ENCODE results near the gene NMT1. TPM values are rescaled to one million over a fixed set of nuclear protein-coding genes. Genes with fewer than 3 reads are reported as not detected.

Gene NMT1
- total RNA-seq, 1 experiment from 2014 or later, result 152 TPM

DNA sequence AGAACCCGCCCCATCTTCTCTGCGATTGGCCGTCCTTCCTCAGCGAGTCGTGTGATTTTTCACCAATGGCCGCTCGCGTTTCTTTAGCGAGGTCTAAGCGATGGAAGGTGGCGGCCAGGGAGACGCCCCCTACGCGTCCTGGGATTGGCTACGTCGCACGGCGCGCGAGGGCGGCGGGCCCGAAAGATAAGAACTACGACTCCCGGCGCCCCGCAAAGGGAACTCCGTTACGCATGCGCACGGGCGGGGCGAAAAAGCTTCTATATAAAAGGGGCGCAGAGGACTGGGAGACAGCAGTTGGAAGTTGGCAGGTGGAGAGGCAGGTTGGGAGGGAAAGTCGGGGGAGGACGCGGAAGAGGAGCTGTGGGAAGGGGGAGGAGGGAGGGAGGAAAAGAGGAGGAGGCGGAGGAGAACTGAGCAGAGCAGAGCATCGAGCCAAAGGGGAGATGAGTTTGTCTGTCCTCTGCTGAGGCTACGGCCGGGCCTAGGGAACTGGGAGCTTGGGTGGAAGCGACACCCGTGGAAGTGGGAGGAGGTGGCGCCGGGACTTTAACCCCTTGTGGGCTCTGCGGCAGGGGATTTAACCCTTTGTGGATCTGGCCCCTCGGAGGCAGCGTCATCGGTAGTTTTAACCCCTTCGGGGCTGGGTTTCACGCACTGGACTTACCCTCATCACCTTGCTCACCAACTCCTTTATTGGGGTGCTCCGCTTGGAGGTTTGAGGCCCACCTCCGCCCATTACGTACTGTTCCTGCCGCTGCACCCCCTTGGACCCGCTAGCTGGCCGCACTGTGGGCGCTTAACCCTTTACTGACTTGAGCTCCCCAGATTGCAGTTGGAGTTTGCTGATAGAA is 87.3 kb downstream of the NMT1 start, which contains the start of gene HEXIM1 (continued):
- TF ChIP-seq FOXP4 (CRISPR knock-in tag; IDR thresholded peaks at IDR 0.05), result peak; percentile 79; the same call in 1 of the 2 replicates
- TF ChIP-seq, protein P1, sequence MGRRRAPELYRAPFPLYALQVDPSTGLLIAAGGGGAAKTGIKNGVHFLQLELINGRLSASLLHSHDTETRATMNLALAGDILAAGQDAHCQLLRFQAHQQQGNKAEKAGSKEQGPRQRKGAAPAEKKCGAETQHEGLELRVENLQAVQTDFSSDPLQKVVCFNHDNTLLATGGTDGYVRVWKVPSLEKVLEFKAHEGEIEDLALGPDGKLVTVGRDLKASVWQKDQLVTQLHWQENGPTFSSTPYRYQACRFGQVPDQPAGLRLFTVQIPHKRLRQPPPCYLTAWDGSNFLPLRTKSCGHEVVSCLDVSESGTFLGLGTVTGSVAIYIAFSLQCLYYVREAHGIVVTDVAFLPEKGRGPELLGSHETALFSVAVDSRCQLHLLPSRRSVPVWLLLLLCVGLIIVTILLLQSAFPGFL (CRISPR knock-in tag; IDR thresholded peaks at IDR 0.05; ENCODE audit: borderline replicate concordance), result no peak
- TF ChIP-seq CTCF (IDR thresholded peaks at IDR 0.05), result no peak
- no peak for TF ChIP-seq JUN (CRISPR knock-in tag; IDR thresholded peaks at IDR 0.05)
- TF ChIP-seq, protein P2, sequence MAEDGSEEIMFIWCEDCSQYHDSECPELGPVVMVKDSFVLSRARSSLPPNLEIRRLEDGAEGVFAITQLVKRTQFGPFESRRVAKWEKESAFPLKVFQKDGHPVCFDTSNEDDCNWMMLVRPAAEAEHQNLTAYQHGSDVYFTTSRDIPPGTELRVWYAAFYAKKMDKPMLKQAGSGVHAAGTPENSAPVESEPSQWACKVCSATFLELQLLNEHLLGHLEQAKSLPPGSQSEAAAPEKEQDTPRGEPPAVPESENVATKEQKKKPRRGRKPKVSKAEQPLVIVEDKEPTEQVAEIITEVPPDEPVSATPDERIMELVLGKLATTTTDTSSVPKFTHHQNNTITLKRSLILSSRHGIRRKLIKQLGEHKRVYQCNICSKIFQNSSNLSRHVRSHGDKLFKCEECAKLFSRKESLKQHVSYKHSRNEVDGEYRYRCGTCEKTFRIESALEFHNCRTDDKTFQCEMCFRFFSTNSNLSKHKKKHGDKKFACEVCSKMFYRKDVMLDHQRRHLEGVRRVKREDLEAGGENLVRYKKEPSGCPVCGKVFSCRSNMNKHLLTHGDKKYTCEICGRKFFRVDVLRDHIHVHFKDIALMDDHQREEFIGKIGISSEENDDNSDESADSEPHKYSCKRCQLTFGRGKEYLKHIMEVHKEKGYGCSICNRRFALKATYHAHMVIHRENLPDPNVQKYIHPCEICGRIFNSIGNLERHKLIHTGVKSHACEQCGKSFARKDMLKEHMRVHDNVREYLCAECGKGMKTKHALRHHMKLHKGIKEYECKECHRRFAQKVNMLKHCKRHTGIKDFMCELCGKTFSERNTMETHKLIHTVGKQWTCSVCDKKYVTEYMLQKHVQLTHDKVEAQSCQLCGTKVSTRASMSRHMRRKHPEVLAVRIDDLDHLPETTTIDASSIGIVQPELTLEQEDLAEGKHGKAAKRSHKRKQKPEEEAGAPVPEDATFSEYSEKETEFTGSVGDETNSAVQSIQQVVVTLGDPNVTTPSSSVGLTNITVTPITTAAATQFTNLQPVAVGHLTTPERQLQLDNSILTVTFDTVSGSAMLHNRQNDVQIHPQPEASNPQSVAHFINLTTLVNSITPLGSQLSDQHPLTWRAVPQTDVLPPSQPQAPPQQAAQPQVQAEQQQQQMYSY (CRISPR knock-in tag; IDR thresholded peaks at IDR 0.05), result 0 out of 2 replicates have a peak, but pooled peaks have one; percentile 33
- TF ChIP-seq, protein P3, sequence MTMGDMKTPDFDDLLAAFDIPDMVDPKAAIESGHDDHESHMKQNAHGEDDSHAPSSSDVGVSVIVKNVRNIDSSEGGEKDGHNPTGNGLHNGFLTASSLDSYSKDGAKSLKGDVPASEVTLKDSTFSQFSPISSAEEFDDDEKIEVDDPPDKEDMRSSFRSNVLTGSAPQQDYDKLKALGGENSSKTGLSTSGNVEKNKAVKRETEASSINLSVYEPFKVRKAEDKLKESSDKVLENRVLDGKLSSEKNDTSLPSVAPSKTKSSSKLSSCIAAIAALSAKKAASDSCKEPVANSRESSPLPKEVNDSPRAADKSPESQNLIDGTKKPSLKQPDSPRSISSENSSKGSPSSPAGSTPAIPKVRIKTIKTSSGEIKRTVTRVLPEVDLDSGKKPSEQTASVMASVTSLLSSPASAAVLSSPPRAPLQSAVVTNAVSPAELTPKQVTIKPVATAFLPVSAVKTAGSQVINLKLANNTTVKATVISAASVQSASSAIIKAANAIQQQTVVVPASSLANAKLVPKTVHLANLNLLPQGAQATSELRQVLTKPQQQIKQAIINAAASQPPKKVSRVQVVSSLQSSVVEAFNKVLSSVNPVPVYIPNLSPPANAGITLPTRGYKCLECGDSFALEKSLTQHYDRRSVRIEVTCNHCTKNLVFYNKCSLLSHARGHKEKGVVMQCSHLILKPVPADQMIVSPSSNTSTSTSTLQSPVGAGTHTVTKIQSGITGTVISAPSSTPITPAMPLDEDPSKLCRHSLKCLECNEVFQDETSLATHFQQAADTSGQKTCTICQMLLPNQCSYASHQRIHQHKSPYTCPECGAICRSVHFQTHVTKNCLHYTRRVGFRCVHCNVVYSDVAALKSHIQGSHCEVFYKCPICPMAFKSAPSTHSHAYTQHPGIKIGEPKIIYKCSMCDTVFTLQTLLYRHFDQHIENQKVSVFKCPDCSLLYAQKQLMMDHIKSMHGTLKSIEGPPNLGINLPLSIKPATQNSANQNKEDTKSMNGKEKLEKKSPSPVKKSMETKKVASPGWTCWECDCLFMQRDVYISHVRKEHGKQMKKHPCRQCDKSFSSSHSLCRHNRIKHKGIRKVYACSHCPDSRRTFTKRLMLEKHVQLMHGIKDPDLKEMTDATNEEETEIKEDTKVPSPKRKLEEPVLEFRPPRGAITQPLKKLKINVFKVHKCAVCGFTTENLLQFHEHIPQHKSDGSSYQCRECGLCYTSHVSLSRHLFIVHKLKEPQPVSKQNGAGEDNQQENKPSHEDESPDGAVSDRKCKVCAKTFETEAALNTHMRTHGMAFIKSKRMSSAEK (CRISPR knock-in tag; IDR thresholded peaks at IDR 0.05; ENCODE audit: borderline replicate concordance), result no peak
- no peak for TF ChIP-seq TEAD4 (CRISPR knock-in tag; IDR thresholded peaks at IDR 0.05)
- no peak for TF ChIP-seq ZNF219 (CRISPR knock-in tag; IDR thresholded peaks at IDR 0.05; ENCODE audit: borderline replicate concordance)
- no peak for TF ChIP-seq MYBL2 (CRISPR knock-in tag; IDR thresholded peaks at IDR 0.05)
- TF ChIP-seq, protein P4, sequence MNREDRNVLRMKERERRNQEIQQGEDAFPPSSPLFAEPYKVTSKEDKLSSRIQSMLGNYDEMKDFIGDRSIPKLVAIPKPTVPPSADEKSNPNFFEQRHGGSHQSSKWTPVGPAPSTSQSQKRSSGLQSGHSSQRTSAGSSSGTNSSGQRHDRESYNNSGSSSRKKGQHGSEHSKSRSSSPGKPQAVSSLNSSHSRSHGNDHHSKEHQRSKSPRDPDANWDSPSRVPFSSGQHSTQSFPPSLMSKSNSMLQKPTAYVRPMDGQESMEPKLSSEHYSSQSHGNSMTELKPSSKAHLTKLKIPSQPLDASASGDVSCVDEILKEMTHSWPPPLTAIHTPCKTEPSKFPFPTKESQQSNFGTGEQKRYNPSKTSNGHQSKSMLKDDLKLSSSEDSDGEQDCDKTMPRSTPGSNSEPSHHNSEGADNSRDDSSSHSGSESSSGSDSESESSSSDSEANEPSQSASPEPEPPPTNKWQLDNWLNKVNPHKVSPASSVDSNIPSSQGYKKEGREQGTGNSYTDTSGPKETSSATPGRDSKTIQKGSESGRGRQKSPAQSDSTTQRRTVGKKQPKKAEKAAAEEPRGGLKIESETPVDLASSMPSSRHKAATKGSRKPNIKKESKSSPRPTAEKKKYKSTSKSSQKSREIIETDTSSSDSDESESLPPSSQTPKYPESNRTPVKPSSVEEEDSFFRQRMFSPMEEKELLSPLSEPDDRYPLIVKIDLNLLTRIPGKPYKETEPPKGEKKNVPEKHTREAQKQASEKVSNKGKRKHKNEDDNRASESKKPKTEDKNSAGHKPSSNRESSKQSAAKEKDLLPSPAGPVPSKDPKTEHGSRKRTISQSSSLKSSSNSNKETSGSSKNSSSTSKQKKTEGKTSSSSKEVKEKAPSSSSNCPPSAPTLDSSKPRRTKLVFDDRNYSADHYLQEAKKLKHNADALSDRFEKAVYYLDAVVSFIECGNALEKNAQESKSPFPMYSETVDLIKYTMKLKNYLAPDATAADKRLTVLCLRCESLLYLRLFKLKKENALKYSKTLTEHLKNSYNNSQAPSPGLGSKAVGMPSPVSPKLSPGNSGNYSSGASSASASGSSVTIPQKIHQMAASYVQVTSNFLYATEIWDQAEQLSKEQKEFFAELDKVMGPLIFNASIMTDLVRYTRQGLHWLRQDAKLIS (CRISPR knock-in tag; IDR thresholded peaks at IDR 0.05; ENCODE audit: borderline replicate concordance), result no peak
- TF ChIP-seq MXD4 (CRISPR knock-in tag; IDR thresholded peaks at IDR 0.05; ENCODE audit: borderline replicate concordance), result no peak
- TF ChIP-seq, protein P5, sequence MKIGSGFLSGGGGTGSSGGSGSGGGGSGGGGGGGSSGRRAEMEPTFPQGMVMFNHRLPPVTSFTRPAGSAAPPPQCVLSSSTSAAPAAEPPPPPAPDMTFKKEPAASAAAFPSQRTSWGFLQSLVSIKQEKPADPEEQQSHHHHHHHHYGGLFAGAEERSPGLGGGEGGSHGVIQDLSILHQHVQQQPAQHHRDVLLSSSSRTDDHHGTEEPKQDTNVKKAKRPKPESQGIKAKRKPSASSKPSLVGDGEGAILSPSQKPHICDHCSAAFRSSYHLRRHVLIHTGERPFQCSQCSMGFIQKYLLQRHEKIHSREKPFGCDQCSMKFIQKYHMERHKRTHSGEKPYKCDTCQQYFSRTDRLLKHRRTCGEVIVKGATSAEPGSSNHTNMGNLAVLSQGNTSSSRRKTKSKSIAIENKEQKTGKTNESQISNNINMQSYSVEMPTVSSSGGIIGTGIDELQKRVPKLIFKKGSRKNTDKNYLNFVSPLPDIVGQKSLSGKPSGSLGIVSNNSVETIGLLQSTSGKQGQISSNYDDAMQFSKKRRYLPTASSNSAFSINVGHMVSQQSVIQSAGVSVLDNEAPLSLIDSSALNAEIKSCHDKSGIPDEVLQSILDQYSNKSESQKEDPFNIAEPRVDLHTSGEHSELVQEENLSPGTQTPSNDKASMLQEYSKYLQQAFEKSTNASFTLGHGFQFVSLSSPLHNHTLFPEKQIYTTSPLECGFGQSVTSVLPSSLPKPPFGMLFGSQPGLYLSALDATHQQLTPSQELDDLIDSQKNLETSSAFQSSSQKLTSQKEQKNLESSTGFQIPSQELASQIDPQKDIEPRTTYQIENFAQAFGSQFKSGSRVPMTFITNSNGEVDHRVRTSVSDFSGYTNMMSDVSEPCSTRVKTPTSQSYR (CRISPR knock-in tag; IDR thresholded peaks at IDR 0.05), result 0 out of 2 replicates have a peak, but pooled peaks have one; percentile 41
- TF ChIP-seq ZNF232 (CRISPR knock-in tag; IDR thresholded peaks at IDR 0.05), result peak; percentile 9; the same call in 1 of the 2 replicates
- TF ChIP-seq TEAD1 (CRISPR knock-in tag; IDR thresholded peaks at IDR 0.05), result peak; percentile 78
- TF ChIP-seq GABPB1 (CRISPR knock-in tag; IDR thresholded peaks at IDR 0.05), result peak; percentile 63
- TF ChIP-seq ZBTB21 (CRISPR knock-in tag; IDR thresholded peaks at IDR 0.05; ENCODE audit: borderline replicate concordance), result no peak
